Measurements from ENCODE around the gene COL25A1.

Gene COL25A1

GRCh38 chr4:109163493-109163892 lies 139.0 kb downstream of the COL25A1 start:
- no peak for DNase-seq (ENCODE audit: extremely low spot score)
- POLR2A ChIA-PET = no interaction called here
- CTCF ChIA-PET = no interaction called here
- TF ChIP-seq CTBP1 (IDR thresholded peaks at IDR 0.05; ENCODE audit: borderline replicate concordance) (no peak), ELF4 (IDR thresholded peaks at IDR 0.05) (no peak), LEF1 (IDR thresholded peaks at IDR 0.05; ENCODE audit: borderline replicate concordance) (no peak), NFRKB (IDR thresholded peaks at IDR 0.05) (no peak), ZNF384 (IDR thresholded peaks at IDR 0.05) (no peak), FOXM1 (IDR thresholded peaks at IDR 0.05; ENCODE audit: borderline replicate concordance) (no peak), BHLHE40 (IDR thresholded peaks at IDR 0.05; ENCODE audit: borderline replicate concordance) (no peak), SP1 (IDR thresholded peaks at IDR 0.05) (no peak)

DNA sequence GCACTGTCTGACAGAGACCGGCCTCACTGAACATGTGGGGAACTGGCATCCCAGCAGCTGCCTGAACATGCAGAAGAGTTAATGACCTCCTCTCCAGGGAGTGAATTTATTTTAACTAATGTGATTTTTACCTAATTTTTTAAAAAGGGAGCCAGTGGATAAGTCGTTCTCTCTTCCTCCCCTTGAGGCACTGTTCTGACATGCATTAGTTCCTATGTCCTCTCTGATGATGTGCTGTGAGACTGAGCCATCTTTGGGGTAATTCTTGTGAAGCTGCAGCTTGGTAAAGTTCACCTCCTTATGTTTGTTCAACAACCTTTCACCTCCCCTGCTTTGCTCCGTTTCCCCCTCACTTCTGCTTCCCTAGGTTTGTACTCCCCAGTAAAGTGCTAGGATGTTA lies 139.7 kb downstream of the COL25A1 start:
- no peak for TF ChIP-seq L3MBTL2 (conservative IDR thresholded peaks at IDR 0.05)
- TF ChIP-seq SUZ12 (IDR thresholded peaks at IDR 0.05) = no peak
- no peak for TF ChIP-seq PKNOX1 (IDR thresholded peaks at IDR 0.05)
- TF ChIP-seq ZNF384 (IDR thresholded peaks at IDR 0.05) = no peak
- TF ChIP-seq HDGF (IDR thresholded peaks at IDR 0.05; ENCODE audit: borderline replicate concordance) = no peak
- TF ChIP-seq FOXK2 (IDR thresholded peaks at IDR 0.05) = no peak
- TF ChIP-seq LEF1 (IDR thresholded peaks at IDR 0.05; ENCODE audit: borderline replicate concordance) = no peak
- TF ChIP-seq ARNT (IDR thresholded peaks at IDR 0.05) = no peak
- no peak for TF ChIP-seq ELF4 (IDR thresholded peaks at IDR 0.05)
- TF ChIP-seq CTBP1 (IDR thresholded peaks at IDR 0.05; ENCODE audit: borderline replicate concordance) = no peak
- TF ChIP-seq FOXA1 (IDR thresholded peaks at IDR 0.05) = no peak
- TF ChIP-seq NFRKB (IDR thresholded peaks at IDR 0.05) = no peak
- no peak for TF ChIP-seq BHLHE40 (IDR thresholded peaks at IDR 0.05; ENCODE audit: borderline replicate concordance)
- TF ChIP-seq TARDBP (IDR thresholded peaks at IDR 0.05) = no peak
- no peak for TF ChIP-seq SP1 (IDR thresholded peaks at IDR 0.05)
- TF ChIP-seq FOXM1 (IDR thresholded peaks at IDR 0.05; ENCODE audit: borderline replicate concordance) = no peak
- ChIA-PET CTCF (no interaction called here), POLR2A (no interaction called here)
- no peak for DNase-seq (ENCODE audit: extremely low spot score)

DNA sequence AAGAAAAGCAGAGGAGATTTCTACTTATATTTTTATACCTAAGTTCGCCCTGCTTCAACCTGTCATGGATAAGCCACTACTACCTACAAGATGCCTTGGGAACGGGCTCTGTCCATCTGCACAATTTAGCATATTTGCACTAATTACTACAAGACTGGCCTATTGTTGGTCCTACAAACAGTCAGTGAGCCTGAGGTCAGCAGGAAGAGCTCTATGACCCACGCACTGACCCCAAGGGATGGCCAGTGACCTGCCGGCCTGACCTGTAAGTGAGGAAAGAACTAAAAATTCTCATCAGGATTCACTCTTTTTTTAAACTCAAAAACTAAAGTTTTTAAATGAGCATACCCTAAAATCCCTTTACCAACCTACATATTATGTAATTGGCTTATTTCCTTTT lies 142.0 kb downstream of the COL25A1 start:
- no peak for DNase-seq (ENCODE audit: extremely low spot score)
- TF ChIP-seq HDGF (IDR thresholded peaks at IDR 0.05; ENCODE audit: borderline replicate concordance) (no peak), BHLHE40 (IDR thresholded peaks at IDR 0.05; ENCODE audit: borderline replicate concordance) (no peak), ZNF384 (IDR thresholded peaks at IDR 0.05) (no peak), SUZ12 (IDR thresholded peaks at IDR 0.05) (no peak), FOXM1 (IDR thresholded peaks at IDR 0.05; ENCODE audit: borderline replicate concordance) (no peak), SP1 (IDR thresholded peaks at IDR 0.05) (no peak), FOXK2 (IDR thresholded peaks at IDR 0.05) (no peak)
- ChIA-PET CTCF (no interaction called here), POLR2A (no interaction called here)

GRCh38 chr4:109157696-109158095 lies 144.8 kb downstream of the COL25A1 start:
- CTCF ChIA-PET = no interaction called here
- DNase-seq (ENCODE audit: extremely low spot score) = no peak
- POLR2A ChIA-PET = no interaction called here
- TF ChIP-seq SUZ12 (IDR thresholded peaks at IDR 0.05) = no peak
- no peak for TF ChIP-seq TARDBP (IDR thresholded peaks at IDR 0.05)
- TF ChIP-seq HDGF (IDR thresholded peaks at IDR 0.05; ENCODE audit: borderline replicate concordance) = no peak
- no peak for TF ChIP-seq LEF1 (IDR thresholded peaks at IDR 0.05; ENCODE audit: borderline replicate concordance)
- no peak for TF ChIP-seq FOXM1 (IDR thresholded peaks at IDR 0.05; ENCODE audit: borderline replicate concordance)
- TF ChIP-seq ZNF384 (IDR thresholded peaks at IDR 0.05) = no peak
- no peak for TF ChIP-seq SP1 (IDR thresholded peaks at IDR 0.05)
- no peak for TF ChIP-seq FOXA1 (IDR thresholded peaks at IDR 0.05)
- no peak for TF ChIP-seq FOXK2 (IDR thresholded peaks at IDR 0.05)
- no peak for TF ChIP-seq ARNT (IDR thresholded peaks at IDR 0.05)
- TF ChIP-seq PKNOX1 (IDR thresholded peaks at IDR 0.05) = no peak
- no peak for TF ChIP-seq NFRKB (IDR thresholded peaks at IDR 0.05)
- no peak for TF ChIP-seq L3MBTL2 (conservative IDR thresholded peaks at IDR 0.05)
- no peak for TF ChIP-seq ELF4 (IDR thresholded peaks at IDR 0.05)
- no peak for TF ChIP-seq BHLHE40 (IDR thresholded peaks at IDR 0.05; ENCODE audit: borderline replicate concordance)
- TF ChIP-seq CTBP1 (IDR thresholded peaks at IDR 0.05; ENCODE audit: borderline replicate concordance) = no peak

- POLR2A ChIA-PET = no interaction called here
- CTCF ChIA-PET = no interaction called here
- no peak for TF ChIP-seq TARDBP (IDR thresholded peaks at IDR 0.05)
- TF ChIP-seq BHLHE40 (IDR thresholded peaks at IDR 0.05; ENCODE audit: borderline replicate concordance) = no peak
- no peak for TF ChIP-seq L3MBTL2 (conservative IDR thresholded peaks at IDR 0.05)
- TF ChIP-seq ARNT (IDR thresholded peaks at IDR 0.05) = no peak
- no peak for TF ChIP-seq FOXA1 (IDR thresholded peaks at IDR 0.05)
- TF ChIP-seq HDGF (IDR thresholded peaks at IDR 0.05; ENCODE audit: borderline replicate concordance) = no peak
- no peak for TF ChIP-seq FOXM1 (IDR thresholded peaks at IDR 0.05; ENCODE audit: borderline replicate concordance)
- DNase-seq (ENCODE audit: extremely low spot score) = no peak
Observed at GRCh38 chr4:109157205-109157604, 145.3 kb downstream of the COL25A1 start.

GRCh38 chr4:109156356-109156755 lies 146.1 kb downstream of the COL25A1 start:
- DNase-seq (ENCODE audit: extremely low spot score) = no peak
- ChIA-PET CTCF (no interaction called here), POLR2A (no interaction called here)
- TF ChIP-seq SP1 (IDR thresholded peaks at IDR 0.05) (no peak), CTBP1 (IDR thresholded peaks at IDR 0.05; ENCODE audit: borderline replicate concordance) (no peak), PKNOX1 (IDR thresholded peaks at IDR 0.05) (no peak)
